Glomerular visceral epithelial cell (primary cell): ENCODE measurements around the gene RERG.
"Not testable (repeated sequence)": the region's sequence is repeated elsewhere in the genome, so short reads cannot be mapped to it uniquely, and the experiment has no call there.

Source experiments
- DNase-seq: peaks from one replicate; pipeline ENCODE4 v3.0.0-alpha.2; 2016; ENCODE audit errors: extremely low spot score

RERG gene

GRCh38 chr12:15146585-15146984 lies 74.6 kb downstream of the RERG start:
- no peak for DNase-seq

- no peak for DNase-seq
Observed at GRCh38 chr12:15143467-15143866, 77.8 kb downstream of the RERG start.

DNA sequence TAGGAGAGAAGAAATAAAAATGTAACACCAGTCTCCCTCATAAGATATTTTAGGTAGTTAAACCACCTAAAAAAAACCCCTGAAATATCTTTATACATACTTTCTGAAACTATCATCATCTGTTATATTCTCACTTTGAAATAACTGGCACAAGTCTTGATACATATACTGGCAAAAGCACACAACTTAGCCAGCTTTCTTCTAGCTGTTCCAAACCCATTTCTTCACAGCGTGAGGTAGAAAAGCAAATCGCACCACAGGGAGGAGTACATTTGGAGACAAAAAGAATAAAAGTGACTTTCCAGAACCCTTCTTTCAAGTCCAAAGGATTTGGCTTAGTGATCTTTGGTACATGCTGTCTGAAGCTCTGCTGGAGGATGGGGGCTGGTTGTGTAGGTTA lies 78.5 kb downstream of the RERG start:
- DNase-seq: no peak

DNA sequence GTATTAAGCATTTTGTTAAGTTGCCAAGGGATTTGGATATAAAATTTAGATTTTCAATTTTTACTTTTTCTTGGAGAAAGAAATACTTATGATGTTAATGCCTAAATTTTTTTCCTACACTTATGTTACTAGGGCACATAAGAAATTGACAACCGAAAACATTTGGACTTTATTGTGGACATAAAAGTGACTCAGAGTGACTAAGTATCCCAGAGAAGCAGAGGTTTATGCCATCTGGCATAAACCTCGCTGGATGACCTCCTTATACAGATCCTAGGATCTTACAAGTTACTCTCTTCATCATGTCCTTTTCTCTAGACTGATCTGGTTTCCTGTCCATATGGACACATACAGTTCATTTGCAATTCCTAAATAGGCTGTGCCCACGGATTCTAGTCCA lies 89.8 kb downstream of the RERG start:
- DNase-seq: no peak

GRCh38 chr12:15130541-15130940 lies 90.7 kb downstream of the RERG start:
- DNase-seq: no peak

- no peak for DNase-seq
Observed at GRCh38 chr12:15123401-15123800, 97.8 kb downstream of the RERG start.

GRCh38 chr12:15122344-15122743 lies 98.9 kb downstream of the RERG start:
- DNase-seq: no peak

DNA sequence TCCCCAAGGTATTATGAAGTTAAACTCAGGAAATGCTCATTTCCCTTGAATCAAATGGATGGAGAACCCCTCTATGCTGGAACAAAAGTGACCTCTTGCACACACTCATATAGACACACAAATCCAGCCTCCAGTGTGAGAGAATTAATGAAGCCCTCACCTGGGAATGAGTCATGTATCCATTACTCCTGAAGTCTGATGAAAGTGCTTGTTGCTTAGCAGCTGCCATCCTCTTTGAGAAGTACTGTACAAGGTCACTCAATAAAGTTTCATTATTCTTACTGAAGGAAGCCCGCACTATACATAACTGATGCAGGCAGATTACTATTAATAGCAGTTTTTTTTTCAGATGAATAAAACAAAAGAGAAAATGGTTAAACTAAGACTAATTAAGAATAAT lies 102.3 kb downstream of the RERG start:
- DNase-seq: no peak

DNA sequence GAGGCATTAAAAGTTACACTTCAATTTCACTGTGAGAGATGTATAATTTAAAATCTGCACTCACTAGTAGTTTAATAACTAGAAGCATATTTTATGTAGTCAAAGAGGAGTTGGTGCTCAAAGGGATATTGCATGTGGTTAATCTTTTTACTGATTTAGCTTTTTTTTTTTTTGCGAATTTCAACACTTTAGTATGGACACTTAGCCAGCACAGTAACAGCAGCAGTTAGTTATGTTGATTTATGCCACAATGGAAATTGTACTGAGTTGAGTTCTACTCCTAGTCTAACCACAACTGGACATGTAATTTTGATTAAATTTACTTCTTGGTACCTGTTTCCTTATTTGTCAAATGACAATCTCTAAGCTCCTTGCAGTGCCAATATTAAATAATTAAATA lies 104.2 kb downstream of the RERG start:
- DNase-seq: no peak

GRCh38 chr12:15116086-15116485 lies 105.1 kb downstream of the RERG start:
- DNase-seq: no peak

GRCh38 chr12:15115434-15115833 lies 105.8 kb downstream of the RERG start:
- DNase-seq: no peak

- DNase-seq: no peak
Observed at GRCh38 chr12:15114501-15114900, 106.7 kb downstream of the RERG start.

GRCh38 chr12:15092826-15093225 lies 128.4 kb downstream of the RERG start:
- DNase-seq: no peak

GRCh38 chr12:15090441-15090840 lies 130.8 kb downstream of the RERG start:
- no peak for DNase-seq

DNA sequence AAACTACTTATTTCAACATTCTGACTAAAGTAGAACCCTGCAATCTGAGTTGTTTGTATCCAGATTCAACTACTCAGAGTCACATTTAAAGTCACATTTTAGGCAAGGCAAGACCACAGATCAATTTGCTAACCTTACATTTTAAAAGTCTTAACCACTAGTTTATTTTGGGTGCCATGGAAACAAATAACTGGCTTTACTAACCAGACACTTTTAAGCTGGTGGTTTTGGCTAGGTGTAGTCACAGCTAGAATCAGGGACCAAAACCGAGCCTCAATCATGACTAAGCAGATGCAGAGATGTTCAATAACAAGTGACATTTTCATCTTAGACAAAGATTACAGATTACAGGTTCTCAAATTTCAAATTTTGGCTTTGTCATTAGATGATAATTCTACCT lies 133.1 kb downstream of the RERG start:
- no peak for DNase-seq

DNA sequence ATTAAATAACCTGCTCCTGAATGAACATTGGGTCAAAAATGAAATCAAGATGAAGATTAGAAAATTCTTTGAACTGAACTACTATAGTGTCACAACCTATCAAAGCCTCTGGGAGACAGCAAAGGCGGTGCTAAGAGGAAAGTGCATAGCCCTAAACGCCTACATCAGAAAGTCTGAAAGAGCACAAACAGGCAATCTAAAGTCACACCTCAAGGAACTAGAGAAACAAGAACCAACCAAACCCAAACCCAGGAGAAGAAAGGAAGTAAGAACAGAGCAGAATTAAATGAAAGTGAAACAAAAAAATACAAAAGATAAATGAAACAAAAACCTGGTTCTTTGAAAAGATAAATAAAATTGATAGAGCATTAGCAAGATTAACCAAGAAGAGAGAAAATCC lies 143.5 kb downstream of the RERG start:
- DNase-seq: not testable (repeated sequence)

DNA sequence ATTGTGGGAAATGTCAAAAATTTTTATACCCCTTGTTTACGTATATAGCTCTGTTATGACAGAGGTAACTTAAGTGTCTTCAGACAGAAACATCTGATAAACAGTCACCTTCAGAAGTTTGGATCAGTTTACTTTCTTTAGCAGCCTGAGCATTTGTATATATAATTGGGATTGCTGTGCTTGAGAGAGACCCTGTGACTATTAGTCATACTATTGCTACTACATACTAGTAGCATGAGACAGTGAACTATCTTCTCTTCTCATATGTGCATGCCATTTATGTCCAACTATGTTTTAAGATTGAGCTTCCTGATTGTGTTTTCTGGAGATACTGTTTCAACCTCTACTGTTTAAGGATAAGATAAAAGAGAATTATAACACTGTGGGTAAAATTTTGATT lies 146.9 kb downstream of the RERG start:
- DNase-seq: no peak

GRCh38 chr12:15059123-15059522 lies 162.1 kb downstream of the RERG start:
- DNase-seq: no peak
